Thoracic aorta (tissue), 2 donors: ENCODE measurements around the gene FOXP1. TPM values are rescaled to one million over a fixed set of nuclear protein-coding genes. Genes with fewer than 3 reads are reported as not detected.

Source experiments
- ATAC-seq: fragments of 150-250 bp; one replicate; pipeline ENCODE4 v1.8.0; 2017; ENCODE audit warnings: low read depth; ENCODE audit not compliant: insufficient number of reproducible peaks, low FRiP score
- DNase-seq: peaks from one replicate; pipeline ENCODE4 v3.0.0-alpha.2; 2020; ENCODE audit warnings: low spot score
- H3K27ac ChIP-seq, 2 donors: fragments of 200-600 bp; sonication (generic); 1 replicate in 1 of 2; 2 replicates in 1 of 2; pipeline ENCODE4 v1.5.1; 2016; ENCODE audit warnings: mild to moderate bottlenecking in 2 of 2, moderate library complexity in 2 of 2
- H3K27me3 ChIP-seq: fragments of 200-600 bp; sonication (generic); replicated peaks from 2 replicates; pipeline ENCODE4 v1.6.0; 2016; ENCODE audit warnings: mild to moderate bottlenecking; ENCODE audit not compliant: insufficient read depth
- H3K36me3 ChIP-seq: fragments of 200-600 bp; sonication (generic); one replicate; pipeline ENCODE4 v1.5.1; 2016
- H3K4me1 ChIP-seq, 2 donors: fragments of 200-600 bp; sonication (generic); 1 replicate in 1 of 2; 2 replicates in 1 of 2; pipeline versions ENCODE4 v1.5.1 to v1.6.0; 2016; ENCODE audit warnings: low read depth in 2 of 2, mild to moderate bottlenecking in 1 of 2; ENCODE audit not compliant: control insufficient read depth in 1 of 2
- H3K4me3 ChIP-seq: fragments of 200-600 bp; sonication (generic); 2 replicates; pipeline ENCODE4 v1.5.1; 2016; ENCODE audit warnings: mild to moderate bottlenecking
- H3K9me3 ChIP-seq: fragments of 200-600 bp; sonication (generic); 2 replicates; pipeline ENCODE4 v1.5.1; 2016
- total RNA-seq, 2 donors: library from RNA; depleted of rRNA; stranded (reverse); fragments of >200 nt; gene quantifications; one replicate each; pipeline versions ENCODE4 v1.1.0 to v1.2.3, GENCODE V29; 2016
- TF ChIP-seq, protein P1 (sequence below): fragments of 200-600 bp; sonication (generic); IDR thresholded peaks from one replicate; pipeline ENCODE4 v1.5.1; 2019; ENCODE audit warnings: antibody characterized with exemption

Gene FOXP1
- total RNA-seq, 2 donors from 2014 or later: 176 to 255 TPM

DNA sequence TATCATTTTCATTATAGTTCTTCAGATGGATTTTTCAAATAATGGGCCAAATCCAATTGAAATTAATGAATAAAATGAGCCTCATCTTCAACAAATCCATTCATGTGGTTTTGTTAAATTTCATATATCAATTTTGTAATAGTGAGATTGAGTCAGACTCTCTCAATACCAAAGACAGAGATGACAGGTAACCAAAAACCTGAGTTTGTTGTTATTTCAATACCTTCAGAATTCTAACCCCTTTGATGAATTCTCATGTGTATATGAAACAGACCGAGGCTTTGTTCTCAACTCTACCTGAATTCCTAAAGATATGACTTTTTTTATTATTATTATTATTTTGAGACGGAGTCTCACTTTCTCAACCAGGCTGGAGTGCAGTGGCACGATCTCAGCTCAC lies 92.8 kb downstream of the FOXP1 start:
- Histone ChIP-seq H3K36me3 (no peaks in the 10 kb centered on the region), H3K4me3 (no peak overlapping the region), H3K27ac (no peak overlapping the region), H3K9me3 (no peaks in the 10 kb centered on the region), H3K27me3 (no peaks in the 10 kb centered on the region), H3K4me1 (peaks cover 6 to 10% of the 10 kb centered on the region in 2 donors)
- TF ChIP-seq, protein P1, sequence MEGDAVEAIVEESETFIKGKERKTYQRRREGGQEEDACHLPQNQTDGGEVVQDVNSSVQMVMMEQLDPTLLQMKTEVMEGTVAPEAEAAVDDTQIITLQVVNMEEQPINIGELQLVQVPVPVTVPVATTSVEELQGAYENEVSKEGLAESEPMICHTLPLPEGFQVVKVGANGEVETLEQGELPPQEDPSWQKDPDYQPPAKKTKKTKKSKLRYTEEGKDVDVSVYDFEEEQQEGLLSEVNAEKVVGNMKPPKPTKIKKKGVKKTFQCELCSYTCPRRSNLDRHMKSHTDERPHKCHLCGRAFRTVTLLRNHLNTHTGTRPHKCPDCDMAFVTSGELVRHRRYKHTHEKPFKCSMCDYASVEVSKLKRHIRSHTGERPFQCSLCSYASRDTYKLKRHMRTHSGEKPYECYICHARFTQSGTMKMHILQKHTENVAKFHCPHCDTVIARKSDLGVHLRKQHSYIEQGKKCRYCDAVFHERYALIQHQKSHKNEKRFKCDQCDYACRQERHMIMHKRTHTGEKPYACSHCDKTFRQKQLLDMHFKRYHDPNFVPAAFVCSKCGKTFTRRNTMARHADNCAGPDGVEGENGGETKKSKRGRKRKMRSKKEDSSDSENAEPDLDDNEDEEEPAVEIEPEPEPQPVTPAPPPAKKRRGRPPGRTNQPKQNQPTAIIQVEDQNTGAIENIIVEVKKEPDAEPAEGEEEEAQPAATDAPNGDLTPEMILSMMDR: no peak
- ATAC-seq (no peak), DNase-seq (no peak)

DNA sequence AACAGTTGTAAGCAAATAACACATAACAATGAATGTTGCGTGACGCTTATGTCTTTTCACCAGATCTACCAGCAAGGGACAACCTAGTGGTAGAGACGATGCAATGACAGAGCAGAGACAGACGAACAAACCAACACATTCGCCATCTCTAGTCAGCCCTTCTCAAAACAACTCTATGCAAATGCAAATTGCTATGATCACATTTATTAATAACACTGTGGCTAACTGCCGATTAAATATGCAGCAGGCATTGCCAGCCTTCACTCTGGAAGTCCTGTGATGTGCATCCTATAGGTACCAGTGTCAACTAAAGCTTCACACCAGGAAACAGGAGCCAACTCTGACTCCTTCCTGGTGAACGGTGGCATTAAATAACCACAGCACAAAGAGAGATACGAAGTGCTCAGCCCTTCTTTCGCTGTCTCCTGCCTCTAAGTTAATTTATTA lies 94.2 kb downstream of the FOXP1 start:
- Histone ChIP-seq H3K4me1 (no peaks in the 10 kb centered on the region), H3K36me3 (no peaks in the 10 kb centered on the region), H3K9me3 (no peaks in the 10 kb centered on the region), H3K27me3 (no peaks in the 10 kb centered on the region), H3K4me3 (no peak overlapping the region), H3K27ac (no peak overlapping the region)
- ATAC-seq (no peak), DNase-seq (no peak)
- TF ChIP-seq, protein P1: no peak

DNA sequence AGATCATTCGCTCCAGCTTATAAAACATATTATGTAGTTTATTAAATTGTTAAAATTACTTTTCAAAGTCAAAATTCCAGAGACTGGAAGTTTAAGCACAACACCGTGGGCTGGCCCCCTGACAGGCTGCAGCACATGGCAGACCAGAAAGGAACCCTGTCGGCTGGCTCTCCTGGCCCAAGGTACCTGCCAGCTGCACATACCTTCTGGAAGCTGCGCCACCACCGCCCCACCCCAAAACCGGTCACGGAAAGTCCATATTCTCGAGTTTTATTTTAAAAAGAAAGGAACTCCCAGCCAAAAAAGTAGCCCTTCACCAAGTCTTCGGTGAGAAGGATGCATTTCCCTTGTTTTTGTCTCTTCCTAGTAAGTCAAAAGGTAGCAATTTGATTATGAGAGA lies 94.6 kb downstream of the FOXP1 start:
- TF ChIP-seq, protein P1: no peak
- no peak for ATAC-seq
- Histone ChIP-seq H3K4me3 (no peak overlapping the region), H3K27ac (no peak overlapping the region), H3K27me3 (no peaks in the 10 kb centered on the region), H3K9me3 (no peaks in the 10 kb centered on the region), H3K4me1 (no peaks in the 10 kb centered on the region), H3K36me3 (no peaks in the 10 kb centered on the region)
- DNase-seq: no peak

DNA sequence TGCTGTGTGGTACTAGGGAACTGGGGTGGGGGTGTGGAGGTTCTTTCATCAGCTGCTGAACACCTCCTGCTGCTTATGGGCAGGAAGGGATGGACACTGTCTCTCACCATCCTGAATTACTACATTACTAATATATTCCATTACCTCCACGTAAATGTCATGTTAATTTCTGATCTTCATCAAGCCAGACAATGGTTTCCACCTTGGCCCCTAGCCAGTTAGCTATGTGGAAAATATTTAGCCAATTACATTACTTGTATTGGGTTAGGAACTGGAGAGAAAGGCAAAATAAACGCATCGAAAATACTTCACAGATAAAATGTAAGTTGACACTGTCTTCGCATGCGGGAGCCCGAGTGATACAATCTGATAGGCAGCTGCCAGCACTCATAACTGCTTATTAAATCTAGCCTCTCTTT lies 95.1 kb downstream of the FOXP1 start:
- Histone ChIP-seq H3K36me3 (no peaks in the 10 kb centered on the region), H3K27ac (no peak overlapping the region), H3K27me3 (no peaks in the 10 kb centered on the region), H3K4me3 (no peak overlapping the region), H3K9me3 (no peaks in the 10 kb centered on the region), H3K4me1 (no peaks in the 10 kb centered on the region)
- DNase-seq (no peak), ATAC-seq (no peak)
- TF ChIP-seq, protein P1: no peak

DNA sequence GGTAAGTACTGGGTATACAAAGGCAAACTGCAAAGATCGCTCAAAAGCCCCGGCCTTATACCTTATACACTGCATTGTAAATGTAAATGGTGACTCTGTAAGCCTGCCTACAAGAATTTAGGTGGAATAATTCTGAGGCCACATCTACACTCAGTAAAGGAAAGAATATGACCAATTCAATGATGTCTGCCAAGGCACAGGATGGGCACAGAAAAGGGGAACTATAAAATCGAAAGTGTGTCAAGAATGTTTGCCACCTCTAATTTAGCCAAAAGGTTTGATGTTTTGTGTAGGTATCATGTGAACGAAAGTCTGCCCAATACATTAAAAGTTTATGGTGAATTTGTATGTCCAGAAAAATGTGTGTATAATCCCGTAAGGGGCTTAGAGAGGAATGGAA lies 96.1 kb downstream of the FOXP1 start:
- no peak overlapping the region for H3K27ac ChIP-seq
- no peak overlapping the region for H3K4me3 ChIP-seq
- H3K4me1 ChIP-seq: no peaks in the 10 kb centered on the region
- H3K27me3 ChIP-seq: no peaks in the 10 kb centered on the region
- no peaks in the 10 kb centered on the region for H3K9me3 ChIP-seq
- no peak for DNase-seq
- no peaks in the 10 kb centered on the region for H3K36me3 ChIP-seq
- TF ChIP-seq, protein P1: no peak
- ATAC-seq: no peak
